HG03565 (cell line): Measurements from ENCODE around the gene GAK.
"Not testable (repeated sequence)": the region's sequence is repeated elsewhere in the genome, so short reads cannot be mapped to it uniquely, and the experiment has no call there.

Experiments
- ATAC-seq: cut with Tn5 transposase; IDR thresholded peaks from one replicate; pipeline ENCODE4 v1.9.1; 2021; ENCODE audit warnings: mild to moderate bottlenecking, moderate library complexity; ENCODE audit not compliant: unreplicated experiment

Gene GAK

GRCh38 chr4:931960-932712 lies at the start of gene GAK, which contains the start of gene TMEM175:
TSS of gene GAK (minus strand) at chr4:932316. CDS start at chr4:932187, 129 bp downstream.
TSS of gene TMEM175 (plus strand) at chr4:932460. CDS start at chr4:947740, 15,280 bp downstream.
- peak; percentile 77 for ATAC-seq

- ATAC-seq, result no peak
These were observed 47.0 kb upstream of the GAK start for GRCh38 chr4:978957-979701.

GRCh38 chr4:976016-976415 lies 43.9 kb upstream of the GAK start:
- not testable (repeated sequence) for ATAC-seq

- no peak for ATAC-seq
These were observed 42.6 kb upstream of the GAK start for GRCh38 chr4:974668-975067.

GRCh38 chr4:973431-974397 lies 41.6 kb upstream of the GAK start, which contains the start of gene DGKQ:
TSS of gene DGKQ (minus strand) at chr4:973569. CDS start at chr4:973482, 87 bp downstream.
- ATAC-seq, result no peak

- no peak for ATAC-seq
These were observed 40.7 kb upstream of the GAK start for GRCh38 chr4:972651-973424.

- no peak for ATAC-seq
These were observed 39.8 kb upstream of the GAK start for GRCh38 chr4:971666-972500.

- no peak for ATAC-seq
These were observed 38.9 kb upstream of the GAK start for GRCh38 chr4:970854-971520.

- no peak for ATAC-seq
These were observed 38.1 kb upstream of the GAK start for GRCh38 chr4:970046-970745.

- no peak for ATAC-seq
These were observed 36.7 kb upstream of the GAK start for GRCh38 chr4:968621-969394.

GRCh38 chr4:968221-968620 lies 36.1 kb upstream of the GAK start:
- no peak for ATAC-seq

- ATAC-seq, result no peak
These were observed 35.3 kb upstream of the GAK start for GRCh38 chr4:967113-968104.

- ATAC-seq, result no peak
These were observed 34.4 kb upstream of the GAK start for GRCh38 chr4:966266-967112.

- ATAC-seq, result no peak
These were observed 33.6 kb upstream of the GAK start for GRCh38 chr4:965766-966134.

- no peak for ATAC-seq
These were observed 33.1 kb upstream of the GAK start for GRCh38 chr4:965048-965765.
